Stimulated activated CD4-positive, alpha-beta T cell treated with anti-CD3 and anti-CD28 coated beads, Interleukin-1b, Interleukin-23, amount 100 ng/mL, for 1 hour (primary cell): Measurements from ENCODE around the gene ADGRD1.

ENCODE experiments used
- DNase-seq, 2 donors: peaks; one replicate each; pipeline ENCODE4 v3.0.0-alpha.2; 2020; ENCODE audit warnings: low read depth in 2 of 2

The ADGRD1 gene

GRCh38 chr12:131041968-131042833, 88.5 kb downstream of the ADGRD1 start:
- DNase-seq = no peak

GRCh38 chr12:131042834-131043245, 89.1 kb downstream of the ADGRD1 start:
- DNase-seq = no peak

- no peak for DNase-seq
Observed at GRCh38 chr12:131043401-131043871, 89.7 kb downstream of the ADGRD1 start.

- DNase-seq = no peak
Observed at GRCh38 chr12:131044136-131044535, 90.4 kb downstream of the ADGRD1 start.

GRCh38 chr12:131044760-131045381, 91.2 kb downstream of the ADGRD1 start:
- no peak for DNase-seq

- DNase-seq = no peak
Observed at GRCh38 chr12:131045705-131046460, 92.2 kb downstream of the ADGRD1 start.

GRCh38 chr12:131046813-131047788, 93.4 kb downstream of the ADGRD1 start:
- DNase-seq = no peak

- no peak for DNase-seq
Observed at GRCh38 chr12:131047789-131048610, 94.3 kb downstream of the ADGRD1 start.

GRCh38 chr12:131048611-131048990, 94.9 kb downstream of the ADGRD1 start:
- no peak for DNase-seq

GRCh38 chr12:131049002-131049401, 95.3 kb downstream of the ADGRD1 start:
- no peak for DNase-seq

GRCh38 chr12:131049549-131050339, 96.0 kb downstream of the ADGRD1 start:
- no peak for DNase-seq

- no peak for DNase-seq
Observed at GRCh38 chr12:131050463-131051154, 96.9 kb downstream of the ADGRD1 start.

- no peak for DNase-seq
Observed at GRCh38 chr12:131051155-131051473, 97.4 kb downstream of the ADGRD1 start.

- no peak for DNase-seq
Observed at GRCh38 chr12:131052063-131052781, 98.5 kb downstream of the ADGRD1 start.

- DNase-seq = no peak
Observed at GRCh38 chr12:131052929-131053328, 99.2 kb downstream of the ADGRD1 start.

GRCh38 chr12:131053567-131053966, 99.9 kb downstream of the ADGRD1 start:
- DNase-seq = no peak

GRCh38 chr12:131054345-131055092, 100.8 kb downstream of the ADGRD1 start:
- no peak for DNase-seq

- DNase-seq = no peak
Observed at GRCh38 chr12:131055093-131055465, 101.4 kb downstream of the ADGRD1 start.
